Kidney (tissue), 14 donors: ENCODE results near the gene ZNF467. TPM values are rescaled to one million over a fixed set of nuclear protein-coding genes. Genes with fewer than 3 reads are reported as not detected.

Experiments
- DNase-seq, 5 donors: peaks; one replicate each; pipeline ENCODE4 v3.0.0-alpha.2; 2013 to 2020
- FAIRE-seq: peaks from 2 replicates; lab custom pipeline; 2012; peaks lifted over from hg19 to GRCh38; lab: Jason Lieb, UNC
- H3K27ac ChIP-seq, 2 donors: one replicate each; pipeline ENCODE4 v1.7.0; 2013; ENCODE audit warnings: low read depth in 2 of 2, low read length in 2 of 2, inconsistent platforms in 1 of 2
- H3K27me3 ChIP-seq: one replicate; pipeline ENCODE4 v1.7.1; 2013; ENCODE audit warnings: low read length, inconsistent platforms; ENCODE audit not compliant: control insufficient read depth, insufficient read depth
- H3K36me3 ChIP-seq, 3 donors: one replicate each; pipeline versions ENCODE4 v1.7.0 to v1.7.1; 2013; ENCODE audit warnings: low read length in 3 of 3, control low read depth in 1 of 3, inconsistent platforms in 1 of 3; ENCODE audit not compliant: insufficient read depth in 3 of 3, control insufficient read depth in 2 of 3
- H3K4me1 ChIP-seq, 3 donors: one replicate each; pipeline versions ENCODE4 v1.7.0 to v1.7.1; 2013; ENCODE audit warnings: low read length in 3 of 3, inconsistent platforms in 1 of 3, low read depth in 1 of 3; ENCODE audit not compliant: control insufficient read depth in 2 of 3, insufficient read depth in 2 of 3
- H3K4me3 ChIP-seq, 3 donors: one replicate each; pipeline versions ENCODE4 v1.7.0 to v1.8.1; 2013; ENCODE audit warnings: low read length in 3 of 3, control low read depth in 1 of 3, inconsistent platforms in 1 of 3
- H3K9ac ChIP-seq, 3 donors: one replicate each; pipeline versions ENCODE4 v1.7.0 to v1.7.1; 2013; ENCODE audit warnings: low read length in 3 of 3, control low read depth in 1 of 3, inconsistent platforms in 1 of 3
- H3K9me3 ChIP-seq, 3 donors: one replicate each; pipeline versions ENCODE4 v1.7.0 to v1.7.1; 2013; ENCODE audit warnings: low read length in 3 of 3, control low read depth in 1 of 3, inconsistent platforms in 1 of 3; ENCODE audit not compliant: control insufficient read depth in 2 of 3, insufficient read depth in 1 of 3
- CTCF ChIP-seq: IDR thresholded peaks from 3 replicates; pipeline ENCODE4 v1.5.1; 2012; ENCODE audit warnings: mild to moderate bottlenecking, moderate library complexity, borderline replicate concordance; ENCODE audit not compliant: insufficient read depth; ENCODE audit errors: extremely low read depth
- intact Hi-C: fragments of 100-400 bp; cut with DNase I; formaldehyde crosslinking; loops from one replicate; pipeline ENCODE4 v1.11.1; 2022
- polyA plus RNA-seq: library from polyadenylated mRNA; stranded (reverse); fragments of 350-450 nt; fragmentation: Illumina TruSeq; extraction: RNeasy Lipid Tissue Mini Kit (QIAGEN cat#74804); gene quantifications from one replicate; pipeline ENCODE4 v1.2.3, GENCODE V29; 2014; ENCODE audit warnings: low read depth, low replicate concordance; ENCODE audit not compliant: insufficient read depth
- total RNA-seq: library from RNA; stranded (reverse); fragmentation: NEBNext Ultra II Directional; extraction: Animal tissue kit (Norgen Biotek cat#: 25700); gene quantifications from one replicate; pipeline ENCODE4 v1.2.1, GENCODE V29; 2021
- donor health status: control.
- donor health status: control.
- donor health status: control.
- donor health status: control.
- donor health status: control.
- donor health status: DM: yes; HTN: yes; CAD: no.
- donor health status: Normal renal cell carcinoma (clear cell type).

The ZNF467 gene
- total and polyA plus RNA-seq, 2 donors from 2014 or later = 15.0 to 24.5 TPM

GRCh38 chr7:149719912-149720335, 53.5 kb downstream of the ZNF467 start:
- Histone ChIP-seq H3K27ac (no peak overlapping the region), H3K27me3 (no peaks in the 10 kb centered on the region), H3K4me1 (peaks cover 0 to 15% (median 6%) of the 10 kb centered on the region in 3 donors), H3K9ac (no peak overlapping the region), H3K4me3 (no peak overlapping the region), H3K9me3 (no peaks in the 10 kb centered on the region), H3K36me3 (peaks cover 0 to 20% (median 5%) of the 10 kb centered on the region in 3 donors)
- intact Hi-C loops = no loop called here
- peak in 1 of 5 donors; percentile 7 for DNase-seq
- no peak for FAIRE-seq
- TF ChIP-seq CTCF = no peak

- Histone ChIP-seq H3K27me3 (no peaks in the 10 kb centered on the region), H3K9me3 (no peaks in the 10 kb centered on the region), H3K36me3 (peaks cover 0 to 15% (median 5%) of the 10 kb centered on the region in 3 donors), H3K9ac (no peak overlapping the region), H3K27ac (no peak overlapping the region), H3K4me1 (peaks cover 0 to 15% (median 6%) of the 10 kb centered on the region in 3 donors), H3K4me3 (no peak overlapping the region)
- no peak for TF ChIP-seq CTCF
- DNase-seq (peak in 1 of 5 donors; percentile 8), FAIRE-seq (no peak)
- intact Hi-C loops = no loop called here
These were observed 54.1 kb downstream of the ZNF467 start for GRCh38 chr7:149719050-149719899.

GRCh38 chr7:149718730-149719049, 54.7 kb downstream of the ZNF467 start:
- intact Hi-C loops = no loop called here
- Histone ChIP-seq H3K9ac (no peak overlapping the region), H3K4me1 (peaks cover 0 to 20% (median 6%) of the 10 kb centered on the region in 3 donors), H3K27ac (no peak overlapping the region), H3K27me3 (no peaks in the 10 kb centered on the region), H3K9me3 (no peaks in the 10 kb centered on the region), H3K4me3 (no peak overlapping the region), H3K36me3 (peaks cover 0 to 11% (median 5%) of the 10 kb centered on the region in 3 donors)
- FAIRE-seq (no peak), DNase-seq (no peak)
- TF ChIP-seq CTCF = no peak
